Measurements from ENCODE around the gene CSMD2.

DNA sequence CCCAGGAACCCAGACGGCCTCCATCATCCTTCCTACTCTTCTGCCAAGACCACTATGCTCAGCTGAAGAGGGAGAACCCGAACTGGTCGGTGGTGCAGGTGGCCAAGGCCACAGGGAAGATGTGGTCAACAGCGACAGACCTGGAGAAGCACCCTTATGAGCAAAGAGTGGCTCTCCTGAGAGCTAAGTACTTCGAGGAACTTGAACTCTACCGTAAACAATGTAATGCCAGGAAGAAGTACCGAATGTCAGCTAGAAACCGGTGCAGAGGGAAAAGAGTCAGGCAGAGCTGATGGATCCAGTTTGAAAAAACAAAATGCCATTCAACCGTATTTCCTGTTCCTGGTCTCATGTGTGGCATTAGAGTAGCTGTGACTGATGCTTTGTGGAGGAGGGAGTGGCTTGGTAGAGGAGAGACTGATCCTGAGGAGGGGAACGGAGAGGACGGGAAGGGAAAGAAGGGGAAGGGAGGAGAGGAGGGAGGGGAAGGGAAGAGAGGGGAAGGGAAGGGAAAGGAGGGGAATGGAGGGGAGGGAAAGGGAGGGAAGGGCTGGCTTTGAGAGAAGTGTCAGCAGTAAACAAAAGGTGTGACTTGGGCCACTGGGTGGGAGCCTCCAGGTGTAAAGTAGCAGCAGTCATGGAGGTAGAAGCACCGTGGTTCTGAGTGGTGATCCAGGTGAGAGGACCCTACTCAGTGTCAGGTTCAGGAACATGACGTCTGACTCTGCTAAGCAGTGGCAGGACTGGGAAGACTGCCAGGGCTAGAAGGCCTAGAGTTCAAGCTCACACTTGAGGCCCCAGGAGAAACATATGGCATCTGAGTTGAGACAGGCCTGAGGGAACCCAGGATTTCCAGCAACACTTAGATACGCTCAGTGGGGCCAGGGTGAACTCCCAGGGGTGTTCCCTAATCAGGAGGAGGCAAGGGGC lies 300.3 kb downstream of the CSMD2 start:
- TF ChIP-seq RAD21 (IDR thresholded peaks at IDR 0.05; ENCODE audit: low read depth) (no peak), TCF7L2 (IDR thresholded peaks at IDR 0.05; ENCODE audit: borderline replicate concordance, extremely low read depth, insufficient read depth, insufficient read length) (no peak)
- TF ChIP-seq, protein P1, sequence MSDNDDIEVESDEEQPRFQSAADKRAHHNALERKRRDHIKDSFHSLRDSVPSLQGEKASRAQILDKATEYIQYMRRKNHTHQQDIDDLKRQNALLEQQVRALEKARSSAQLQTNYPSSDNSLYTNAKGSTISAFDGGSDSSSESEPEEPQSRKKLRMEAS (IDR thresholded peaks at IDR 0.05) = no peak
- TF ChIP-seq, protein P2, sequence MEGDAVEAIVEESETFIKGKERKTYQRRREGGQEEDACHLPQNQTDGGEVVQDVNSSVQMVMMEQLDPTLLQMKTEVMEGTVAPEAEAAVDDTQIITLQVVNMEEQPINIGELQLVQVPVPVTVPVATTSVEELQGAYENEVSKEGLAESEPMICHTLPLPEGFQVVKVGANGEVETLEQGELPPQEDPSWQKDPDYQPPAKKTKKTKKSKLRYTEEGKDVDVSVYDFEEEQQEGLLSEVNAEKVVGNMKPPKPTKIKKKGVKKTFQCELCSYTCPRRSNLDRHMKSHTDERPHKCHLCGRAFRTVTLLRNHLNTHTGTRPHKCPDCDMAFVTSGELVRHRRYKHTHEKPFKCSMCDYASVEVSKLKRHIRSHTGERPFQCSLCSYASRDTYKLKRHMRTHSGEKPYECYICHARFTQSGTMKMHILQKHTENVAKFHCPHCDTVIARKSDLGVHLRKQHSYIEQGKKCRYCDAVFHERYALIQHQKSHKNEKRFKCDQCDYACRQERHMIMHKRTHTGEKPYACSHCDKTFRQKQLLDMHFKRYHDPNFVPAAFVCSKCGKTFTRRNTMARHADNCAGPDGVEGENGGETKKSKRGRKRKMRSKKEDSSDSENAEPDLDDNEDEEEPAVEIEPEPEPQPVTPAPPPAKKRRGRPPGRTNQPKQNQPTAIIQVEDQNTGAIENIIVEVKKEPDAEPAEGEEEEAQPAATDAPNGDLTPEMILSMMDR (IDR thresholded peaks at IDR 0.05 in 2 of 3, conservative IDR thresholded peaks at IDR 0.05 in 1 of 3; ENCODE audit: borderline replicate concordance in 1 of 3, insufficient read depth in 1 of 3, low read depth in 2 of 3, low read length in 2 of 3) = no peak
